Left lung (tissue), 10 donors: ENCODE measurements around the gene PTGR3. TPM values are rescaled to one million over a fixed set of nuclear protein-coding genes. Genes with fewer than 3 reads are reported as not detected.

ENCODE experiments used
- ATAC-seq: fragments of 200-7000 bp; cut with Tn5 transposase; one replicate; pipeline ENCODE4 v1.9.1; 2020; ENCODE audit warnings: moderate library complexity
- DNase-seq, 4 donors: peaks; one replicate each; pipeline ENCODE4 v3.0.0-alpha.2; 2013 to 2020
- H3K27ac ChIP-seq, 2 donors: fragments of 200-600 bp; sonication (generic) in 1 of 2; one replicate each; pipeline versions ENCODE4 v1.5.0 to v1.8.0; 2020 to 2021
- H3K27me3 ChIP-seq, 2 donors: fragments of 200-600 bp; sonication (generic) in 1 of 2; one replicate each; pipeline versions ENCODE4 v1.5.0 to v1.8.0; 2020 to 2021
- H3K36me3 ChIP-seq, 2 donors: fragments of 200-600 bp; sonication (generic) in 1 of 2; one replicate each; pipeline versions ENCODE4 v1.5.0 to v1.8.0; 2020 to 2021
- H3K4me1 ChIP-seq, 2 donors: fragments of 200-600 bp; one replicate each; pipeline ENCODE4 v1.8.0; 2021
- H3K4me3 ChIP-seq, 2 donors: fragments of 200-600 bp; sonication (generic) in 1 of 2; one replicate each; pipeline versions ENCODE4 v1.5.0 to v1.8.0; 2020 to 2021; ENCODE audit warnings: mild to moderate bottlenecking in 1 of 2
- H3K9me3 ChIP-seq, 2 donors: fragments of 200-600 bp; sonication (generic) in 1 of 2; one replicate each; pipeline versions ENCODE4 v1.5.0 to v1.8.0; 2020 to 2021
- intact Hi-C, 2 donors: fragments of 100-400 bp; cut with DNase I; formaldehyde crosslinking; loops; one replicate each; pipeline versions ENCODE4 v1.11.2 to v1.14.2; 2022
- polyA plus RNA-seq, 6 donors: library from polyadenylated mRNA; unstranded; fragments of 120-200 nt; gene quantifications; one replicate each; pipeline ENCODE4 v1.2.1, GENCODE V29; 2013; ENCODE audit not compliant: insufficient read length in 6 of 6
- total RNA-seq, 2 donors: library from RNA; stranded (reverse); fragmentation: NEBNext Ultra II Directional; extraction: Animal tissue kit (Norgen Biotek cat#: 25700); gene quantifications; one replicate each; pipeline ENCODE4 v1.2.1, GENCODE V29; 2021
- TF ChIP-seq, protein P1 (sequence below), 2 donors: fragments of 200-600 bp; sonication (generic) in 1 of 2; IDR thresholded peaks; one replicate each; pipeline versions ENCODE4 v1.5.0 to v1.8.0; 2021; ENCODE audit warnings: antibody characterized with exemption in 2 of 2
- donor health status: DM: no; HTN: yes; CAD: no.
- donor health status: DM: no; HTN: no; CAD: no.

PTGR3 gene
- total and polyA plus RNA-seq, 8 donors: 25.7 to 55.0 (median 46.4) TPM

DNA sequence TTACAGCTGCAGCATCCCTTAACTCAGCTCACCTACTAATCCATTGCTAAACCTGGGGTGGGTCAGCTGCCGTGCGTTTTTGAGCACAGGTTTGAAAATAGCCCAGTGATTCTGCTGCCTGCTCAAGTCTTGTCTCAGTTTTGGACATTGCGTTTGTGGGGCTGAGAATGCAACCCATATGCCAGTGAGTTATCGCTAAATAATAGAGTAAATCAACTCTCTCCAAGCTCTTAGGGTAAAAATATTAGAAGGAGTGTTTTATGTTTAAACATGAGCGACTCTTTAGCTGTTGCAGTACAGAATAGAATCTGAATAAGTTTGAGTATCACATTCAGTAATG, 3.8 kb upstream of the PTGR3 start:
- H3K9me3 ChIP-seq: no peaks in the 10 kb centered on the region
- DNase-seq (no peak), ATAC-seq (no peak)
- no peak overlapping the region for H3K27ac ChIP-seq
- no peaks in the 10 kb centered on the region for H3K27me3 ChIP-seq
- H3K4me3 ChIP-seq: peak overlapping the region; percentile 65 to 70
- no peaks in the 10 kb centered on the region for H3K36me3 ChIP-seq
- intact Hi-C loops: no loop called here
- TF ChIP-seq, protein P1, sequence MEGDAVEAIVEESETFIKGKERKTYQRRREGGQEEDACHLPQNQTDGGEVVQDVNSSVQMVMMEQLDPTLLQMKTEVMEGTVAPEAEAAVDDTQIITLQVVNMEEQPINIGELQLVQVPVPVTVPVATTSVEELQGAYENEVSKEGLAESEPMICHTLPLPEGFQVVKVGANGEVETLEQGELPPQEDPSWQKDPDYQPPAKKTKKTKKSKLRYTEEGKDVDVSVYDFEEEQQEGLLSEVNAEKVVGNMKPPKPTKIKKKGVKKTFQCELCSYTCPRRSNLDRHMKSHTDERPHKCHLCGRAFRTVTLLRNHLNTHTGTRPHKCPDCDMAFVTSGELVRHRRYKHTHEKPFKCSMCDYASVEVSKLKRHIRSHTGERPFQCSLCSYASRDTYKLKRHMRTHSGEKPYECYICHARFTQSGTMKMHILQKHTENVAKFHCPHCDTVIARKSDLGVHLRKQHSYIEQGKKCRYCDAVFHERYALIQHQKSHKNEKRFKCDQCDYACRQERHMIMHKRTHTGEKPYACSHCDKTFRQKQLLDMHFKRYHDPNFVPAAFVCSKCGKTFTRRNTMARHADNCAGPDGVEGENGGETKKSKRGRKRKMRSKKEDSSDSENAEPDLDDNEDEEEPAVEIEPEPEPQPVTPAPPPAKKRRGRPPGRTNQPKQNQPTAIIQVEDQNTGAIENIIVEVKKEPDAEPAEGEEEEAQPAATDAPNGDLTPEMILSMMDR (IDR thresholded peaks at IDR 0.05): no peak
- H3K4me1 ChIP-seq: peaks cover 0 to 54% of the 10 kb centered on the region in 2 donors

DNA sequence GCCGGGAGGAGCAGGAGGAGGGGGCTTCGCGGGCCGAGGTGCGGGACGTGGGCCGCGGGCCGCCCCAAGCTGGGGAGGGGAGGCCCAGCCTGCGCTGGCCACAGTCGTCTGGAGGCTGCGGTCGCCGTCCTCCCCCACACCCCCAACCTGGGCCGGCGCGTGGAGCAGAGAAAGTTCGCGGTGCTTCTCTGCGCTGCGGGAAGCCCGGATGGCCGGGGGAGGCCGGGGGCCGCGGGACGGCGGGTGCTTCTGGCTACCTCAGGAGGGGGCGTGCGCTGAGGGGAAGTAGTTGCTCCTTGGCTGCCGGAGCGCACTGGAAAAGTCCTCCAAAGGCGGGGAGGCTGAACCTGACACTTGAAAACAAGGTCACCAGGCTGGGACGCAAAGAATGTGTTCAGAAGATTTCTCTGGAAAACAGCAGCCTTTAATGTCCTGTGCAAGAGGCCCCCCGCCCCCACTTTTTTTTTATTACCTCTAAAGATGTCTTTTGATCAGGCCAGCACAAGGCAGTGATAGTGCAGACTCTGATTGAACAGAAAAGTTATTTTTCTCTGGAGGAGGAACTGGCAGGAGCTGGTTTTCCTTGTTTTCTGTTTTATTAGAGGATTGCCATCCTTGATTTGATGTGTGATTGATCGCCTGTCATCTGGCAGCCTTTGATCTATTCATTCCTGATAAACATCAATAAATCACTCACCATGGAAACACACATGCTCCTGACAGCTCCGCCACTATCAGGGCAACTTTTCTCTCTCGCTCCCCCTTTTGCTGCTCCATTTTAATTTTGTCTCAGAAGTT, 3.2 kb upstream of the PTGR3 start:
- Histone ChIP-seq H3K4me1 (peaks cover 3 to 59% of the 10 kb centered on the region in 2 donors), H3K9me3 (no peaks in the 10 kb centered on the region), H3K27me3 (no peaks in the 10 kb centered on the region), H3K4me3 (peak overlapping the region; percentile 65 to 70), H3K27ac (peak overlapping the region; percentile 58 to 70), H3K36me3 (no peaks in the 10 kb centered on the region)
- peak in 2 of 4 donors; percentile 67 to 86 for DNase-seq
- TF ChIP-seq, protein P1 (IDR thresholded peaks at IDR 0.05): no peak
- ATAC-seq: peak; percentile 2
- intact Hi-C loops: no loop called here

GRCh38 chr18:75211626-75211952, 2.6 kb upstream of the PTGR3 start:
- intact Hi-C loops: no loop called here
- Histone ChIP-seq H3K27ac (peak overlapping the region; percentile 58 to 70), H3K36me3 (no peaks in the 10 kb centered on the region), H3K9me3 (no peaks in the 10 kb centered on the region), H3K4me3 (peak overlapping the region; percentile 65 to 70), H3K4me1 (peaks cover 8 to 64% of the 10 kb centered on the region in 2 donors), H3K27me3 (no peaks in the 10 kb centered on the region)
- no peak for DNase-seq
- no peak for ATAC-seq
- TF ChIP-seq, protein P1 (IDR thresholded peaks at IDR 0.05): no peak

DNA sequence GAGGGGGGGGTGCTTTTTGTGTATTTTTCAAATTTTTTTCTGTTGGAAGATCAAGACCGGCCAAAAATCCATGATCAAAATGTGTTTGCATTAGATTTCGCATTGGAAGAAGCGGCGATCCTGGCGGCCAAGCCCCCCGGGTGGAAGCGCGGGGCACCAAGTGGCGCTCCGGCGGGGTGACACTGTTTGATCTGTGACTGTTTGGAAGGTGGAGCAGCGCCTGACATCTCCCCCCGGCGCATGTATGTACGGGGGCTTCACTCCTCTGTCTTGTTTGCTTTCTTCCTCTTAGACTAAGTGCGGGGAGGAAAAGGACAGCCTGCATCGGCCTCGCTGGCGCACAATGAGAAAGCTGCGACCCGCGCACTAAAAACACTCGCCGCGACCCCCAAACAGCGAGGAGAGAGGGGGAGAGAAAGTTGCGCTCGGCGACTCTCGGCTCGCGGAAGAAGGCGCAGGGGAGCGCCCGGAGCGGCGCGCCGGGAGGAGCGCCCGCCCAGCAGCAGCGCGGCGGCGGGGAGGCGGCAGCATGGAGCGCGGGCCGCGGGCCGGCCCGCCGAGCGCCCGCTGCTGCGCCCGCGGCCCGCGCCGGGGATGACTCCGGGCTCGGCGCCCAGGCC, 2.2 kb upstream of the PTGR3 start:
- H3K4me1 ChIP-seq: peaks cover 9 to 63% of the 10 kb centered on the region in 2 donors
- DNase-seq (peak in 1 of 4 donors; percentile 83), ATAC-seq (no peak)
- H3K9me3 ChIP-seq: no peaks in the 10 kb centered on the region
- intact Hi-C loops: no loop called here
- H3K36me3 ChIP-seq: no peaks in the 10 kb centered on the region
- peaks cover 0 to 2% of the 10 kb centered on the region in 2 donors for H3K27me3 ChIP-seq
- H3K27ac ChIP-seq: peak overlapping the region; percentile 95 to 98
- TF ChIP-seq, protein P1 (IDR thresholded peaks at IDR 0.05): no peak
- peak overlapping the region; percentile 76 to 93 for H3K4me3 ChIP-seq

DNA sequence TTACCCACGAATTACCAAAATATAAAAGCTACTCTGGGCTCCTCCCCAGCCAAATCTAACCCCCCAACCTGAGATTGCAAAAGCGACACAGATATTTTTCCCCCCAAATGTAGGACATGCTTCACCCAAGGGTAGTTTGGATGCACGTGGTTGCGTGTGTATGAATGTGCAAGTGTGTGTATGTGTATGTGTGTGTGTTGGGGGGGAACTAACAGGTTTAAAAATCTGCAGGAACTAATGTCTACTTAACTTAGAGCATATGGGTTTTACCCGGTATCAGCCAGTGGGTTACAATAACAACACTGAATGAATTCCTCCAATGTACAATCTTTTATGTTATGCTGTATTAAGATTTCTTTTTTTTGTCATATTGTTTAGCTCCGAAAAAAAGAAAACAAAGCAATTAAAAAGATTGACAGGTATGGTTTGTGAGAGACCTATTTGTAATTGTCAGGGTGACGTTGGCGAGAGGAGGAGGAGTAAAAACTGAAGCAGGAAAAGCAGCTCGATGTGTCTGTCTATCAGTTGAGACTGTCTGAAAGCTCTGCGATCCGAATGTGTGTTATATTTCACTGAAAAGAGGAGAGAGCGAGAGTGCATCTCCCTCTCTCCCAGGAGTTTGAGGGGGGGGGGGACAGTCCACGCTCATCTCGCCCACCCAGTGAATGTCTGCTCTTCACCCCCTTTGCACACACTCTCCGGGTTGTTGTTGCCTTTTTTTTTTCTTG, 1.5 kb upstream of the PTGR3 start, which contains the start of gene TSHZ1:
Gene TSHZ1, plus strand, starts transcription at position 524 of the 728 bp plus-strand sequence. CDS start 1,080 bp downstream, outside the sequence.
- intact Hi-C loops: no loop called here
- Histone ChIP-seq H3K36me3 (no peaks in the 10 kb centered on the region), H3K27ac (peak within 1 kb of the TSS; percentile 95 to 98), H3K9me3 (no peaks in the 10 kb centered on the region), H3K4me1 (peaks cover 9 to 63% of the 10 kb centered on the region in 2 donors), H3K4me3 (peak within 1 kb of the TSS; percentile 76 to 93), H3K27me3 (peaks cover 0 to 9% of the 10 kb centered on the region in 2 donors)
- TF ChIP-seq, protein P1 (IDR thresholded peaks at IDR 0.05): no peak
- DNase-seq (peak in 3 of 4 donors; percentile 47 to 90 (median 80)), ATAC-seq (peak; percentile 63)
